ENCODE results near the gene ZNF30.

DNA sequence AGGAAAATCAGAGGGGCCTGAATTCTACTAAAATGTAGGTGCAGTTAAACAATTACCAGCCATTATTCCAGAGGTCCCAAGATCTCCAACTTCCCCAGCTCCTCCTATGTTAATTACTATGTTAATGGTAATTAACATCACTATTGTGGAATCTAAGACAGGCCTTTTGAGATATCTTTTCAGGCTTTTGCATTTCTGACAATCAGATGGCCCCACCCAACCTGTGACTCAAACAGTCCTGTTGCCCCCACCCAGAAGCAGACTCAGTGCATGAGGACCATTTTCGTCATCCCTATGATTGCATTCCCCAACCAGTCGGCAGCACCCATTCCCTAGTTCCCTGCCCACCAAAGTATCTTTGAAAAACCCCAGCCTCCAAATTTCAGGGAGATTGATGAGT, 8.5 kb upstream of the ZNF30 start:
- TF ChIP-seq POLR2A (IDR thresholded peaks at IDR 0.05) (no peak), EP300 (IDR thresholded peaks at IDR 0.05; ENCODE audit: low read depth) (no peak), CTCF (IDR thresholded peaks at IDR 0.05) (no peak)

Measured in transverse colon (tissue), 3 donors.